GM12878 (cell line): ENCODE measurements around the gene HOXD10. TPM values are rescaled to one million over a fixed set of nuclear protein-coding genes. Genes with fewer than 3 reads are reported as not detected.

ENCODE experiments used
- ATAC-seq: fragments of 200-7000 bp; cut with Tn5 transposase; 3 replicates; pipeline ENCODE4 v1.9.1; 2020; ENCODE audit warnings: mild to moderate bottlenecking, moderate library complexity
- BruUV-seq: library from RNA; stranded (reverse); fragments of 400-500 nt; replicated peaks from 2 replicates; lab custom pipeline; 2021; lab: Mats Ljungman, UMichigan
- CTCF ChIA-PET: fragments of 300-600 bp; sonication (Branson Sonifier 250); formaldehyde crosslinking; extraction: SDS; loops from one replicate; lab custom pipeline; 2021; ENCODE audit warnings: inconsistent platforms; lab: Yijun Ruan, JAX
- POLR2A ChIA-PET: fragments of 350-600 bp; formaldehyde crosslinking; extraction: SDS; loops from one replicate; lab custom pipeline; 2021; ENCODE audit warnings: inconsistent platforms; lab: Charles Lee
- RAD21 ChIA-PET: fragments of 300-600 bp; sonication (Branson Sonifier 250); formaldehyde crosslinking; loops from one replicate; lab custom pipeline; 2023; ENCODE audit warnings: antibody characterized with exemption; ENCODE audit not compliant: unreplicated experiment; lab: Charles Lee
- SMC1A ChIA-PET: fragments of 300-600 bp; sonication (Branson Sonifier 250); formaldehyde crosslinking; loops from one replicate; lab custom pipeline; 2023; ENCODE audit not compliant: unreplicated experiment, uncharacterized antibody; lab: Charles Lee
- DNase-seq: peaks from one replicate; pipeline ENCODE4 v3.0.0-alpha.2; 2011; ENCODE audit warnings: low read depth, low spot score
- FAIRE-seq: peaks from 3 replicates; lab custom pipeline; 2011; peaks lifted over from hg19 to GRCh38; lab: Jason Lieb, UNC
- H2AFZ ChIP-seq: 2 replicates; pipeline ENCODE4 v1.6.0; 2011; ENCODE audit warnings: low read depth, low read length, control low read depth; ENCODE audit not compliant: control insufficient read depth
- H3K27ac ChIP-seq: 2 replicates; pipeline ENCODE4 v1.5.1; 2011; ENCODE audit warnings: control low read depth; ENCODE audit not compliant: control insufficient read depth, insufficient read depth
- H3K27me3 ChIP-seq, 2 experiments: replicated peaks in 1 of 2; 2 replicates each; pipeline versions ENCODE4 v1.6.0 to v1.6.1; 2011; ENCODE audit warnings: low read length in 1 of 2; ENCODE audit not compliant: control insufficient read depth in 2 of 2, insufficient read depth in 2 of 2
- H3K36me3 ChIP-seq, 2 experiments: 2 replicates each; pipeline ENCODE4 v1.5.1; 2011; ENCODE audit warnings: low read length in 1 of 2; ENCODE audit not compliant: control insufficient read depth in 2 of 2, insufficient read depth in 2 of 2
- H3K4me1 ChIP-seq: 2 replicates; pipeline ENCODE4 v1.6.1; 2011; ENCODE audit warnings: mild to moderate bottlenecking, low read length, moderate library complexity, mixed read lengths; ENCODE audit not compliant: control insufficient read depth, insufficient read depth
- H3K4me2 ChIP-seq: 2 replicates; pipeline ENCODE4 v1.6.0; 2011; ENCODE audit warnings: control low read depth; ENCODE audit not compliant: control insufficient read depth, insufficient read depth
- H3K4me3 ChIP-seq: fragments of 200-600 bp; sonication (generic); 2 replicates; pipeline ENCODE4 v1.5.1; 2016
- H3K79me2 ChIP-seq: 2 replicates; pipeline ENCODE4 v1.6.0; 2011; ENCODE audit warnings: low read length; ENCODE audit not compliant: control insufficient read depth, insufficient read depth
- H3K9ac ChIP-seq: 2 replicates; pipeline ENCODE4 v1.8.0; 2011; ENCODE audit warnings: low read length, control low read depth, mixed read lengths; ENCODE audit not compliant: control insufficient read depth, insufficient read depth
- H3K9me3 ChIP-seq: replicated peaks from 3 replicates; pipeline ENCODE4 v1.5.1; 2011; ENCODE audit warnings: mild to moderate bottlenecking, low read length; ENCODE audit not compliant: control insufficient read depth, insufficient read depth
- H4K20me1 ChIP-seq: 2 replicates; pipeline ENCODE4 v1.6.0; 2011; ENCODE audit not compliant: control insufficient read depth, insufficient read depth
- HCFC1 ChIP-seq: fragments of 150-350 bp; IDR thresholded peaks from 2 replicates; pipeline ENCODE4 v1.6.1; 2014; ENCODE audit warnings: low read length
- NR2F1 ChIP-seq: fragments of 450-650 bp; conservative IDR thresholded peaks from 2 replicates; pipeline ENCODE4 v1.6.1; 2017; ENCODE audit warnings: mild to moderate bottlenecking
- POLR2AphosphoS5 ChIP-seq: IDR thresholded peaks from 2 replicates; pipeline ENCODE4 v1.6.1; 2011; ENCODE audit warnings: mild to moderate bottlenecking, low read length, inconsistent platforms
- RAD51 ChIP-seq: fragments of 450-650 bp; IDR thresholded peaks from 2 replicates; pipeline ENCODE4 v1.6.1; 2016; ENCODE audit warnings: moderate library complexity, mild to moderate bottlenecking, inconsistent platforms
- SMC3 ChIP-seq: IDR thresholded peaks from 2 replicates; pipeline ENCODE4 v1.6.1; 2011; ENCODE audit warnings: low read length, improper control_type of control experiment, borderline replicate concordance
- SPI1 ChIP-seq: IDR thresholded peaks from 2 replicates; pipeline ENCODE4 v1.6.1; 2011; ENCODE audit warnings: low read depth, mild to moderate bottlenecking, low read length, moderate library complexity, borderline replicate concordance; ENCODE audit not compliant: insufficient read depth
- SUPT20H ChIP-seq: IDR thresholded peaks from 2 replicates; pipeline ENCODE4 v1.6.1; 2011; ENCODE audit warnings: low read depth, mild to moderate bottlenecking, low read length, moderate library complexity, borderline replicate concordance; ENCODE audit not compliant: control insufficient read depth
- ZBED1 ChIP-seq: IDR thresholded peaks from 2 replicates; pipeline ENCODE4 v1.6.1; 2016; ENCODE audit warnings: borderline replicate concordance
- WGBS: methylation state at CpG from one replicate; pipeline ENCODE4 v1.1.6; 2016; ENCODE audit warnings: low lambda C conversion rate; ENCODE audit not compliant: insufficient replicate concordance, insufficient coverage; ENCODE audit errors: missing lambda C conversion rate; 5-methylcytosine and 5-hydroxymethylcytosine counted together
- in situ Hi-C: fragments of 300-500 bp; cut with MboI; formaldehyde crosslinking; loops from 9 replicates; pipeline ENCODE4 v1.14.3; 2018; ENCODE audit warnings: mixed read lengths
- intact Hi-C: fragments of 100-400 bp; cut with micrococcal nuclease; formaldehyde crosslinking; loops from one replicate; pipeline ENCODE4 v1.14.2; 2022; ENCODE audit not compliant: unreplicated experiment
- polyA plus RNA-seq, 11 experiments: library from polyadenylated mRNA; depleted of rRNA in 4 of 11; unstranded in 6 of 11; stranded (reverse) in 5 of 11; fragments of >200 nt; fragmentation: Nextera tagmentation in 4 of 11; fragmentation: Illumina TruSeq in 1 of 11; extraction: Ambion mirVana in 4 of 11; extraction: Trizol in 1 of 11; gene quantifications; 1 replicate in 1 of 11; 2 replicates in 10 of 11; pipeline versions ENCODE4 v1.2.1 to v1.2.3, GENCODE V29; 2011 to 2016; ENCODE audit warnings: inconsistent platforms in 2 of 11, missing spikeins in 2 of 11, low read depth in 1 of 11
- total RNA-seq, 4 experiments: library from RNA; depleted of rRNA in 3 of 4; stranded (reverse); fragments of >200 nt in 3 of 4; fragmentation: Illumina TruSeq in 1 of 4; extraction: Trizol in 1 of 4; gene quantifications; 2 replicates each; pipeline versions ENCODE4 v1.2.1 to v1.2.3, GENCODE V29; 2013 to 2021
- TF ChIP-seq, protein P1 (sequence below): IDR thresholded peaks from 2 replicates; pipeline ENCODE4 v1.6.1; 2012; ENCODE audit warnings: mild to moderate bottlenecking, low read depth, low read length
- TF ChIP-seq, protein P2 (sequence below): fragments of 450-650 bp; IDR thresholded peaks from 2 replicates; pipeline ENCODE4 v1.6.1; 2016; ENCODE audit warnings: mild to moderate bottlenecking
- TF ChIP-seq, protein P3 (sequence below): fragments of 450-650 bp; IDR thresholded peaks from 2 replicates; pipeline ENCODE4 v1.6.1; 2017; ENCODE audit warnings: mild to moderate bottlenecking, moderate library complexity
- TF ChIP-seq, protein P4 (sequence below): fragments of 450-650 bp; IDR thresholded peaks from 2 replicates; pipeline ENCODE4 v1.6.1; 2016; ENCODE audit warnings: mild to moderate bottlenecking, moderate library complexity, borderline replicate concordance

HOXD10 gene
- total and polyA plus RNA-seq, 10 of the 15 experiments (the other 5 are each of a cell fraction or from before 2014, with no cell fraction given), result not detected

DNA sequence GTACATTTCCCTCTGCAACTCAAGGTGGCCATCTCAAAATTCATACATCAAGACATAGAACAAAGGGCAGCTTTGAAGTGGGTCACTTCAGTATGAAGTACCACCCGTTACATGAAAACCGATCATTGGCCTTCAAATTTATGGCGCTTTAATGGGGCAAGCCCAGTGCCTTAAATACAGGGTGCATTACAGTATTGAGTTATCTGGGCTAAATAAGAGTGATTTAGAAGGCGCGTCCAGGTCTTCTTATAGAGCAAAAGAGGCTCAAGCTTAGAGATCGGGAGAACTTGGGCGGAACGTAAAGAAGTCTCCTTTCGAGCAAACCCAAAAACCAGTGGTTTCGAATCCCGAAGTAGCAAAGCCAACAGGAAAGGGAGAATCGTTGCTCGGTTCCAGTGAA lies 47.6 kb downstream of the HOXD10 start:
- TF ChIP-seq NR2F1 (no peak), RAD51 (no peak), SUPT20H (no peak), ZBED1 (no peak), SMC3 (no peak), SPI1 (no peak), POLR2AphosphoS5 (no peak), HCFC1 (no peak)
- TF ChIP-seq, protein P1, sequence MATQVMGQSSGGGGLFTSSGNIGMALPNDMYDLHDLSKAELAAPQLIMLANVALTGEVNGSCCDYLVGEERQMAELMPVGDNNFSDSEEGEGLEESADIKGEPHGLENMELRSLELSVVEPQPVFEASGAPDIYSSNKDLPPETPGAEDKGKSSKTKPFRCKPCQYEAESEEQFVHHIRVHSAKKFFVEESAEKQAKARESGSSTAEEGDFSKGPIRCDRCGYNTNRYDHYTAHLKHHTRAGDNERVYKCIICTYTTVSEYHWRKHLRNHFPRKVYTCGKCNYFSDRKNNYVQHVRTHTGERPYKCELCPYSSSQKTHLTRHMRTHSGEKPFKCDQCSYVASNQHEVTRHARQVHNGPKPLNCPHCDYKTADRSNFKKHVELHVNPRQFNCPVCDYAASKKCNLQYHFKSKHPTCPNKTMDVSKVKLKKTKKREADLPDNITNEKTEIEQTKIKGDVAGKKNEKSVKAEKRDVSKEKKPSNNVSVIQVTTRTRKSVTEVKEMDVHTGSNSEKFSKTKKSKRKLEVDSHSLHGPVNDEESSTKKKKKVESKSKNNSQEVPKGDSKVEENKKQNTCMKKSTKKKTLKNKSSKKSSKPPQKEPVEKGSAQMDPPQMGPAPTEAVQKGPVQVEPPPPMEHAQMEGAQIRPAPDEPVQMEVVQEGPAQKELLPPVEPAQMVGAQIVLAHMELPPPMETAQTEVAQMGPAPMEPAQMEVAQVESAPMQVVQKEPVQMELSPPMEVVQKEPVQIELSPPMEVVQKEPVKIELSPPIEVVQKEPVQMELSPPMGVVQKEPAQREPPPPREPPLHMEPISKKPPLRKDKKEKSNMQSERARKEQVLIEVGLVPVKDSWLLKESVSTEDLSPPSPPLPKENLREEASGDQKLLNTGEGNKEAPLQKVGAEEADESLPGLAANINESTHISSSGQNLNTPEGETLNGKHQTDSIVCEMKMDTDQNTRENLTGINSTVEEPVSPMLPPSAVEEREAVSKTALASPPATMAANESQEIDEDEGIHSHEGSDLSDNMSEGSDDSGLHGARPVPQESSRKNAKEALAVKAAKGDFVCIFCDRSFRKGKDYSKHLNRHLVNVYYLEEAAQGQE, result no peak
- TF ChIP-seq, protein P2, sequence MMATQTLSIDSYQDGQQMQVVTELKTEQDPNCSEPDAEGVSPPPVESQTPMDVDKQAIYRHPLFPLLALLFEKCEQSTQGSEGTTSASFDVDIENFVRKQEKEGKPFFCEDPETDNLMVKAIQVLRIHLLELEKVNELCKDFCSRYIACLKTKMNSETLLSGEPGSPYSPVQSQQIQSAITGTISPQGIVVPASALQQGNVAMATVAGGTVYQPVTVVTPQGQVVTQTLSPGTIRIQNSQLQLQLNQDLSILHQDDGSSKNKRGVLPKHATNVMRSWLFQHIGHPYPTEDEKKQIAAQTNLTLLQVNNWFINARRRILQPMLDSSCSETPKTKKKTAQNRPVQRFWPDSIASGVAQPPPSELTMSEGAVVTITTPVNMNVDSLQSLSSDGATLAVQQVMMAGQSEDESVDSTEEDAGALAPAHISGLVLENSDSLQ, result no peak
- TF ChIP-seq, protein P3, sequence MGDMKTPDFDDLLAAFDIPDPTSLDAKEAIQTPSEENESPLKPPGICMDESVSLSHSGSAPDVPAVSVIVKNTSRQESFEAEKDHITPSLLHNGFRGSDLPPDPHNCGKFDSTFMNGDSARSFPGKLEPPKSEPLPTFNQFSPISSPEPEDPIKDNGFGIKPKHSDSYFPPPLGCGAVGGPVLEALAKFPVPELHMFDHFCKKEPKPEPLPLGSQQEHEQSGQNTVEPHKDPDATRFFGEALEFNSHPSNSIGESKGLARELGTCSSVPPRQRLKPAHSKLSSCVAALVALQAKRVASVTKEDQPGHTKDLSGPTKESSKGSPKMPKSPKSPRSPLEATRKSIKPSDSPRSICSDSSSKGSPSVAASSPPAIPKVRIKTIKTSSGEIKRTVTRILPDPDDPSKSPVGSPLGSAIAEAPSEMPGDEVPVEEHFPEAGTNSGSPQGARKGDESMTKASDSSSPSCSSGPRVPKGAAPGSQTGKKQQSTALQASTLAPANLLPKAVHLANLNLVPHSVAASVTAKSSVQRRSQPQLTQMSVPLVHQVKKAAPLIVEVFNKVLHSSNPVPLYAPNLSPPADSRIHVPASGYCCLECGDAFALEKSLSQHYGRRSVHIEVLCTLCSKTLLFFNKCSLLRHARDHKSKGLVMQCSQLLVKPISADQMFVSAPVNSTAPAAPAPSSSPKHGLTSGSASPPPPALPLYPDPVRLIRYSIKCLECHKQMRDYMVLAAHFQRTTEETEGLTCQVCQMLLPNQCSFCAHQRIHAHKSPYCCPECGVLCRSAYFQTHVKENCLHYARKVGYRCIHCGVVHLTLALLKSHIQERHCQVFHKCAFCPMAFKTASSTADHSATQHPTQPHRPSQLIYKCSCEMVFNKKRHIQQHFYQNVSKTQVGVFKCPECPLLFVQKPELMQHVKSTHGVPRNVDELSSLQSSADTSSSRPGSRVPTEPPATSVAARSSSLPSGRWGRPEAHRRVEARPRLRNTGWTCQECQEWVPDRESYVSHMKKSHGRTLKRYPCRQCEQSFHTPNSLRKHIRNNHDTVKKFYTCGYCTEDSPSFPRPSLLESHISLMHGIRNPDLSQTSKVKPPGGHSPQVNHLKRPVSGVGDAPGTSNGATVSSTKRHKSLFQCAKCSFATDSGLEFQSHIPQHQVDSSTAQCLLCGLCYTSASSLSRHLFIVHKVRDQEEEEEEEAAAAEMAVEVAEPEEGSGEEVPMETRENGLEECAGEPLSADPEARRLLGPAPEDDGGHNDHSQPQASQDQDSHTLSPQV, result no peak
- TF ChIP-seq, protein P4, sequence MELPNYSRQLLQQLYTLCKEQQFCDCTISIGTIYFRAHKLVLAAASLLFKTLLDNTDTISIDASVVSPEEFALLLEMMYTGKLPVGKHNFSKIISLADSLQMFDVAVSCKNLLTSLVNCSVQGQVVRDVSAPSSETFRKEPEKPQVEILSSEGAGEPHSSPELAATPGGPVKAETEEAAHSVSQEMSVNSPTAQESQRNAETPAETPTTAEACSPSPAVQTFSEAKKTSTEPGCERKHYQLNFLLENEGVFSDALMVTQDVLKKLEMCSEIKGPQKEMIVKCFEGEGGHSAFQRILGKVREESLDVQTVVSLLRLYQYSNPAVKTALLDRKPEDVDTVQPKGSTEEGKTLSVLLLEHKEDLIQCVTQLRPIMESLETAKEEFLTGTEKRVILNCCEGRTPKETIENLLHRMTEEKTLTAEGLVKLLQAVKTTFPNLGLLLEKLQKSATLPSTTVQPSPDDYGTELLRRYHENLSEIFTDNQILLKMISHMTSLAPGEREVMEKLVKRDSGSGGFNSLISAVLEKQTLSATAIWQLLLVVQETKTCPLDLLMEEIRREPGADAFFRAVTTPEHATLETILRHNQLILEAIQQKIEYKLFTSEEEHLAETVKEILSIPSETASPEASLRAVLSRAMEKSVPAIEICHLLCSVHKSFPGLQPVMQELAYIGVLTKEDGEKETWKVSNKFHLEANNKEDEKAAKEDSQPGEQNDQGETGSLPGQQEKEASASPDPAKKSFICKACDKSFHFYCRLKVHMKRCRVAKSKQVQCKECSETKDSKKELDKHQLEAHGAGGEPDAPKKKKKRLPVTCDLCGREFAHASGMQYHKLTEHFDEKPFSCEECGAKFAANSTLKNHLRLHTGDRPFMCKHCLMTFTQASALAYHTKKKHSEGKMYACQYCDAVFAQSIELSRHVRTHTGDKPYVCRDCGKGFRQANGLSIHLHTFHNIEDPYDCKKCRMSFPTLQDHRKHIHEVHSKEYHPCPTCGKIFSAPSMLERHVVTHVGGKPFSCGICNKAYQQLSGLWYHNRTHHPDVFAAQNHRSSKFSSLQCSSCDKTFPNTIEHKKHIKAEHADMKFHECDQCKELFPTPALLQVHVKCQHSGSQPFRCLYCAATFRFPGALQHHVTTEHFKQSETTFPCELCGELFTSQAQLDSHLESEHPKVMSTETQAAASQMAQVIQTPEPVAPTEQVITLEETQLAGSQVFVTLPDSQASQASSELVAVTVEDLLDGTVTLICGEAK, result no peak
- TF ChIP-seq, all 136 proteins: peak for 0
- no peak overlapping the region for H3K9ac ChIP-seq
- no peak overlapping the region for H3K4me2 ChIP-seq
- RAD21 ChIA-PET, result no interaction called here
- no peaks in the 10 kb centered on the region for H3K4me1 ChIP-seq
- H2AFZ ChIP-seq, result no peak overlapping the region
- intact Hi-C loops, result no loop called here
- FAIRE-seq (no peak), DNase-seq (no peak), ATAC-seq (no peak)
- H3K27me3 ChIP-seq, result peaks cover 18 to 26% of the 10 kb centered on the region in 2 experiments
- in situ Hi-C loops, result no loop called here
- H3K27ac ChIP-seq, result no peak overlapping the region
- no peaks in the 10 kb centered on the region for H3K79me2 ChIP-seq
- POLR2A ChIA-PET, result no interaction called here
- H3K9me3 ChIP-seq, result peaks cover 2% of the 10 kb centered on the region; the same call in 2 of the 3 replicates
- CTCF ChIA-PET, result no interaction called here
- no peak overlapping the region for H3K4me3 ChIP-seq
- 73% methylated on average over 13 of the region's 13 CpGs for WGBS
- SMC1A ChIA-PET, result no interaction called here
- no TSS peak for BruUV-seq
- H3K36me3 ChIP-seq, result no peaks in the 10 kb centered on the region
- no peaks in the 10 kb centered on the region for H4K20me1 ChIP-seq
